Fibroblast of lung (primary cell): ENCODE results near the gene SMG6. TPM values are rescaled to one million over a fixed set of nuclear protein-coding genes. Genes with fewer than 3 reads are reported as not detected.
A peak's percentile ranks its signal among the peaks of the same experiment; 100 is the strongest.

Experiments
- DNase-seq, 2 donors: peaks; one replicate each; pipeline versions ENCODE4 v3.0.0 to v3.0.0-alpha.2; 2010; ENCODE audit warnings: low read depth in 2 of 2
- H2AFZ ChIP-seq: 2 replicates; pipeline ENCODE4 v1.5.1; 2012; ENCODE audit warnings: low read length, control low read depth, inconsistent platforms
- H3K27ac ChIP-seq: 2 replicates; pipeline ENCODE4 v1.5.1; 2011; ENCODE audit warnings: low read length, control low read depth; ENCODE audit not compliant: insufficient read depth
- H3K27me3 ChIP-seq: 2 replicates; pipeline ENCODE4 v1.5.1; 2011; ENCODE audit warnings: mild to moderate bottlenecking, low read length; ENCODE audit not compliant: control insufficient read depth, insufficient read depth
- H3K36me3 ChIP-seq: 2 replicates; pipeline ENCODE4 v1.5.1; 2011; ENCODE audit warnings: low read length; ENCODE audit not compliant: control insufficient read depth, insufficient read depth
- H3K4me1 ChIP-seq: 2 replicates; pipeline ENCODE4 v1.5.1; 2011; ENCODE audit warnings: low read length; ENCODE audit not compliant: control insufficient read depth, insufficient read depth; ENCODE audit errors: extremely low read depth
- H3K4me2 ChIP-seq: 2 replicates; pipeline ENCODE4 v1.5.1; 2011; ENCODE audit warnings: low read length, control low read depth; ENCODE audit not compliant: insufficient read depth; ENCODE audit errors: extremely low read depth
- H3K4me3 ChIP-seq, 4 experiments: fragments of 200-600 bp in 1 of 4; sonication (generic) in 1 of 4; replicated peaks in 1 of 4; 2 replicates each; pipeline ENCODE4 v1.5.1; 2011 to 2016; ENCODE audit warnings: low read length in 4 of 4, low read depth in 3 of 4, mild to moderate bottlenecking in 3 of 4, control low read depth in 2 of 4, inconsistent platforms in 1 of 4, mixed read lengths in 1 of 4; ENCODE audit not compliant: insufficient read depth in 1 of 4; ENCODE audit errors: control extremely low read depth in 1 of 4
- H3K79me2 ChIP-seq: 2 replicates; pipeline ENCODE4 v1.5.1; 2012; ENCODE audit warnings: mild to moderate bottlenecking, low read length, inconsistent platforms; ENCODE audit not compliant: control insufficient read depth, insufficient read depth
- H3K9ac ChIP-seq: 2 replicates; pipeline ENCODE4 v1.5.1; 2011; ENCODE audit warnings: mild to moderate bottlenecking, low read length, control low read depth; ENCODE audit not compliant: insufficient read depth
- H3K9me3 ChIP-seq: 2 replicates; pipeline ENCODE4 v1.5.1; 2012; ENCODE audit warnings: low read depth, low read length; ENCODE audit not compliant: control insufficient read depth, insufficient read depth
- H4K20me1 ChIP-seq: 2 replicates; pipeline ENCODE4 v1.5.1; 2011; ENCODE audit warnings: low read length; ENCODE audit not compliant: control insufficient read depth, insufficient read depth; ENCODE audit errors: extremely low read depth
- EZH2 ChIP-seq: IDR thresholded peaks from 2 replicates; pipeline ENCODE4 v1.5.1; 2012; ENCODE audit warnings: low read length, control low read depth, mild to moderate bottlenecking; ENCODE audit errors: missing control alignments
- polyA plus RNA-seq, 2 donors: library from polyadenylated mRNA; depleted of rRNA in 1 of 2; stranded (reverse) in 1 of 2; unstranded in 1 of 2; fragments of >200 nt; gene quantifications; 2 replicates each; pipeline ENCODE4 v1.2.1, GENCODE V29; 2011 to 2012; ENCODE audit warnings: missing spikeins in 1 of 2
- total RNA-seq: library from RNA; depleted of rRNA; stranded (reverse); fragments of >200 nt; gene quantifications from 2 replicates; pipeline ENCODE4 v1.2.1, GENCODE V29; 2014
- TF ChIP-seq, protein P1 (sequence below), 2 donors: IDR thresholded peaks in 1 of 2; conservative IDR thresholded peaks in 1 of 2; 1 replicate in 1 of 2; 2 replicates in 1 of 2; pipeline ENCODE4 v1.5.1; 2011 to 2012; ENCODE audit warnings: low read length in 2 of 2, control low read depth in 1 of 2, inconsistent platforms in 1 of 2, low read depth in 1 of 2, mild to moderate bottlenecking in 1 of 2

Gene SMG6
- total and polyA plus RNA-seq, 2 donors (not counting 1 experiment from before 2014, with no cell fraction given), result 14.7 to 29.9 TPM

DNA sequence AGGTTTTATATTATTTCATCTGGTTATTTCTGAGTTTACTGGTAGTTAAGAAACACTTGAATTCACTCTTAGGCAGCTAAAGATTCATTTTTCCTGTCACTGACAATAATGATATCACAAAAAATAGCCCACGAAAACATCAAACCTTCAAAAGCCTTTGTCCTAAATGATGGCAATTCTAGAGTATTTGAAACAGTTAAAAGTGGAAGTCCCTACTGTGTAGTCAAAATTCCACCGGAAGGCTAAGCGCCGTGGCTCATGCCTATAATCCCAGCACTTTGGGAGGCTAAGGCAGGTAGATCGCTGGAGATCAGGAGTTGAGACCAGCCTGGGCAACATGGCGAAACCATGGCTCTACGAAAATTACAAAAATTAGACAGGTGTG is 145.2 kb downstream of the SMG6 start:
- H3K27ac ChIP-seq, result peak overlapping the region; percentile 35
- no peaks in the 10 kb centered on the region for H3K79me2 ChIP-seq
- H4K20me1 ChIP-seq, result no peaks in the 10 kb centered on the region
- TF ChIP-seq, protein P1, sequence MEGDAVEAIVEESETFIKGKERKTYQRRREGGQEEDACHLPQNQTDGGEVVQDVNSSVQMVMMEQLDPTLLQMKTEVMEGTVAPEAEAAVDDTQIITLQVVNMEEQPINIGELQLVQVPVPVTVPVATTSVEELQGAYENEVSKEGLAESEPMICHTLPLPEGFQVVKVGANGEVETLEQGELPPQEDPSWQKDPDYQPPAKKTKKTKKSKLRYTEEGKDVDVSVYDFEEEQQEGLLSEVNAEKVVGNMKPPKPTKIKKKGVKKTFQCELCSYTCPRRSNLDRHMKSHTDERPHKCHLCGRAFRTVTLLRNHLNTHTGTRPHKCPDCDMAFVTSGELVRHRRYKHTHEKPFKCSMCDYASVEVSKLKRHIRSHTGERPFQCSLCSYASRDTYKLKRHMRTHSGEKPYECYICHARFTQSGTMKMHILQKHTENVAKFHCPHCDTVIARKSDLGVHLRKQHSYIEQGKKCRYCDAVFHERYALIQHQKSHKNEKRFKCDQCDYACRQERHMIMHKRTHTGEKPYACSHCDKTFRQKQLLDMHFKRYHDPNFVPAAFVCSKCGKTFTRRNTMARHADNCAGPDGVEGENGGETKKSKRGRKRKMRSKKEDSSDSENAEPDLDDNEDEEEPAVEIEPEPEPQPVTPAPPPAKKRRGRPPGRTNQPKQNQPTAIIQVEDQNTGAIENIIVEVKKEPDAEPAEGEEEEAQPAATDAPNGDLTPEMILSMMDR (conservative IDR thresholded peaks at IDR 0.05 in 1 of 2, IDR thresholded peaks at IDR 0.05 in 1 of 2; ENCODE audit: low read depth in 1 of 2, low read length in 2 of 2), result no peak
- TF ChIP-seq EZH2, result no peak
- H3K4me2 ChIP-seq, result no peak overlapping the region
- H3K9ac ChIP-seq, result no peak overlapping the region
- peaks cover 17% of the 10 kb centered on the region for H3K4me1 ChIP-seq
- no peak overlapping the region for H2AFZ ChIP-seq
- H3K4me3 ChIP-seq, result no peak overlapping the region
- no peak for DNase-seq
- H3K27me3 ChIP-seq, result no peaks in the 10 kb centered on the region
- H3K36me3 ChIP-seq, result peaks cover 2% of the 10 kb centered on the region
- H3K9me3 ChIP-seq, result no peaks in the 10 kb centered on the region

DNA sequence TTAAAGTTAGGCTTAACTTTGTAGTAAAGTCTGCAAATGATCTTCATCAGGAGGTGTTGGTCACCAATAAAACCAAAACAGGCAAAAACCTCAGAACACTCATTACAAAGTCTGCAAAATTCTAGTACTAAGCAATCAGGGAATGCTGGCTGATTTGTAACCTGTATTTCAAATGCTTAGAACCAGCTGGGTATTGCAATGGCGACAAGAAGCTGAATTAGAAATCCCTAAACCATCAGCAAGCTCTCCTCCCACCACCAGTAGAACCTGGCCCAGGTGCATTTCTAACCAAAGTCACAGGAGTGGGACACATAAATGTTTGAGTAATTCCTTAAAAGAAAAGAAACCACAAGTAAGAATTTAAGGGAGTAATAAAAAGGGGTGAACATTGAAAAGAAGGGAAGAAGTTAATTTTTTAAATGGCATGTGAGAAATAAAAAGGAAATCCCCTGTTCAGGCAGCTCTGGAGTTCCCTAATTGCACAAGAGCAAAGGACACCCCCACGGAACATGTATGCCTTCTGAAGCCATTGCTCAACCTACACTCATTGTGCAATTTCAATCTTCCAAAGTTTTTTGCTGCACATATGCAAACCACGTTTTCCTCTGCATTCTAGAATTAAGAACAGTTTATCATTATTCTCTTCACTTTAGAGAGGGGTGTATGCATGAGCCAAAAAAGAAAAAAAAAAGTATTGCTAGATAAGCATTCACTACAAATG is 145.8 kb downstream of the SMG6 start:
- Histone ChIP-seq H4K20me1 (no peaks in the 10 kb centered on the region), H3K36me3 (peaks cover 2% of the 10 kb centered on the region), H3K4me1 (peaks cover 17% of the 10 kb centered on the region), H3K27me3 (no peaks in the 10 kb centered on the region), H2AFZ (no peak overlapping the region), H3K4me2 (no peak overlapping the region), H3K9me3 (no peaks in the 10 kb centered on the region), H3K4me3 (no peak overlapping the region), H3K9ac (no peak overlapping the region), H3K79me2 (no peaks in the 10 kb centered on the region), H3K27ac (peak overlapping the region; percentile 36)
- DNase-seq, result peak; percentile 81 to 99
- TF ChIP-seq EZH2, result no peak
- TF ChIP-seq, protein P1 (conservative IDR thresholded peaks at IDR 0.05 in 1 of 2, IDR thresholded peaks at IDR 0.05 in 1 of 2; ENCODE audit: low read depth in 1 of 2, low read length in 2 of 2), result no peak

DNA sequence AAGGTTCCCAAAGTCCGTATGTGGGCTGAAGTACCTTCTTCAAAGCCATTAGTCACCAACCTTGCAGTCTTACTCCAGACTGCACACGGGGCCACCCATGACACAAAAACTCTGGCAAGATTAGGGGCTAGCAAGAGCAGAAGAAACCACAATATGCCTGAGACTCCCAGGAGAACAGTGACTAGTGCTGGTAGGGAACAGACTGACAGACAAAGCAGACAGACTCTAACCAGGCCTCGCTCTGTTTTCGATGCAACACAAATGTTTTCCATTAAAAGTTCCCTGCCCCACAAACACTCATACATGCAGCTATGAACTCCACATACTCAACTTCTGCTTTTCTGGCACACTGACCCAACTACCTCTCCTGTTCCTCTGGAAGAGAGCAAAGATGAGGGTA is 146.5 kb downstream of the SMG6 start:
- DNase-seq, result peak in 1 of 2 donors; percentile 93
- TF ChIP-seq, protein P1 (conservative IDR thresholded peaks at IDR 0.05 in 1 of 2, IDR thresholded peaks at IDR 0.05 in 1 of 2; ENCODE audit: low read depth in 1 of 2, low read length in 2 of 2), result no peak
- no peak for TF ChIP-seq EZH2
- Histone ChIP-seq H3K4me1 (peaks cover 17% of the 10 kb centered on the region), H3K9ac (no peak overlapping the region), H3K9me3 (no peaks in the 10 kb centered on the region), H3K4me3 (no peak overlapping the region), H3K4me2 (no peak overlapping the region), H3K27me3 (no peaks in the 10 kb centered on the region), H3K36me3 (peaks cover 2% of the 10 kb centered on the region), H3K27ac (peak overlapping the region; percentile 36), H3K79me2 (no peaks in the 10 kb centered on the region), H2AFZ (no peak overlapping the region), H4K20me1 (no peaks in the 10 kb centered on the region)
